ENCODE results near the gene PHF5A. TPM values are rescaled to one million over a fixed set of nuclear protein-coding genes. Genes with fewer than 3 reads are reported as not detected.

PHF5A gene
- total RNA-seq, 2 donors from 2014 or later: 39.5 to 55.0 TPM

- no peaks in the 10 kb centered on the region for H3K36me3 ChIP-seq
- H3K27me3 ChIP-seq: no peaks in the 10 kb centered on the region
- intact Hi-C loops (cut with DNase I): no loop called here
- TF ChIP-seq CTCF (IDR thresholded peaks at IDR 0.05): no peak
- peak; percentile 77 for DNase-seq
- peak overlapping the region; percentile 69 for H3K27ac ChIP-seq
- peak overlapping the region in 1 of 2 donors; percentile 14 for H3K9ac ChIP-seq (ENCODE audit: low read depth in 2 of 2, low read length in 2 of 2)
- peaks cover 10% of the 10 kb centered on the region for H3K4me1 ChIP-seq
- H3K4me3 ChIP-seq: no peak overlapping the region
- H3K9me3 ChIP-seq: no peaks in the 10 kb centered on the region
Measured at GRCh38 chr22:41485033-41485432, 16.5 kb upstream of the PHF5A start.

DNA sequence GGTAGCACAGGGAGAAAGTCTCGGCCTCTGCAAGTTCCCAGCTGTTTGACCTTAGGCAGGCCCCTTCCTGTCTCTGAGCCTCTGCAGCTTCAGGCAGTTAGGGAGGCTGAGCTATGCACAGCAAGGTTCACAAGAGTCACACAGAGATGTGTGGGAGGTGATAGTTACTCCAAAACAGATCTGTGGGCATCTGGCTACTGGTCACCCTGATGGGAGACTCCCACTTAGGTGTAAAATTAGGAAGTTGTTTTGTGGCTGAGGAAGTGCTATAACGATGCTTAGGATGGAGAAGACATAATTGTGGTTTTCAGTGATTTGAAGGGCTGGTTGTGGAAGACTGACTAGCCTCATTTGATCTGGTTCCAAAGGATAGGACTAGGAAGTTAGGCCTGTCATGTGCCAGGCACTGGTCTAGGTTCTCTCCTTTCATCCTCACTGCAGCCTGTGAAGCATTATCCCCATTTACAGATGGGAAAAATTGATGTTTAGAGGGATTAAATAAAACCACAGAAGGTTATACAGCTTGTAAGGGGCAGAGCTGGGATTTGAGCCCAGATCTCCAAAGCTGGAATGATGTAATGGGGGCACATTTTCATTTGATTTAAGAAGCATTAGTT is 13.9 kb upstream of the PHF5A start:
- no peaks in the 10 kb centered on the region for H3K27me3 ChIP-seq
- TF ChIP-seq CTCF (IDR thresholded peaks at IDR 0.05): no peak
- no peak overlapping the region for H3K9ac ChIP-seq (ENCODE audit: low read depth in 2 of 2, low read length in 2 of 2)
- no peak overlapping the region for H3K4me3 ChIP-seq
- peak overlapping the region; percentile 44 for H3K27ac ChIP-seq
- intact Hi-C loops (cut with DNase I): no loop called here
- DNase-seq: no peak
- H3K9me3 ChIP-seq: no peaks in the 10 kb centered on the region
- H3K4me1 ChIP-seq: peaks cover 16% of the 10 kb centered on the region
- H3K36me3 ChIP-seq: peaks cover 5% of the 10 kb centered on the region

- Histone ChIP-seq H3K9me3 (no peaks in the 10 kb centered on the region), H3K36me3 (peaks cover 7% of the 10 kb centered on the region), H3K27me3 (no peaks in the 10 kb centered on the region), H3K9ac (ENCODE audit: low read depth in 2 of 2, low read length in 2 of 2) (no peak overlapping the region), H3K4me1 (peaks cover 16% of the 10 kb centered on the region), H3K27ac (no peak overlapping the region), H3K4me3 (no peak overlapping the region)
- no peak for DNase-seq
- TF ChIP-seq CTCF (IDR thresholded peaks at IDR 0.05): no peak
- intact Hi-C loops (cut with DNase I): no loop called here
Measured at GRCh38 chr22:41481925-41482318, 13.4 kb upstream of the PHF5A start.

GRCh38 chr22:41481131-41481830 is 12.8 kb upstream of the PHF5A start:
- Histone ChIP-seq H3K27me3 (no peaks in the 10 kb centered on the region), H3K27ac (no peak overlapping the region), H3K4me3 (no peak overlapping the region), H3K9ac (ENCODE audit: low read depth in 2 of 2, low read length in 2 of 2) (no peak overlapping the region), H3K36me3 (peaks cover 7% of the 10 kb centered on the region), H3K9me3 (no peaks in the 10 kb centered on the region), H3K4me1 (peaks cover 16% of the 10 kb centered on the region)
- intact Hi-C loops (cut with DNase I): no loop called here
- no peak for DNase-seq
- TF ChIP-seq CTCF (IDR thresholded peaks at IDR 0.05): no peak

- DNase-seq: no peak
- intact Hi-C loops (cut with DNase I): no loop called here
- peaks cover 7% of the 10 kb centered on the region for H3K36me3 ChIP-seq
- H3K4me1 ChIP-seq: peaks cover 11% of the 10 kb centered on the region
- no peak for TF ChIP-seq CTCF (IDR thresholded peaks at IDR 0.05)
- H3K27me3 ChIP-seq: no peaks in the 10 kb centered on the region
- H3K9me3 ChIP-seq: no peaks in the 10 kb centered on the region
- no peak overlapping the region for H3K9ac ChIP-seq (ENCODE audit: low read depth in 2 of 2, low read length in 2 of 2)
- no peak overlapping the region for H3K4me3 ChIP-seq
- no peak overlapping the region for H3K27ac ChIP-seq
Measured at GRCh38 chr22:41480397-41480735, 11.9 kb upstream of the PHF5A start.

Data from colonic mucosa (tissue), 4 donors.